GM21619 (cell line): ENCODE results near the gene ATOH8.
"Not testable (repeated sequence)": the region's sequence is repeated elsewhere in the genome, so short reads cannot be mapped to it uniquely, and the experiment has no call there.

Source experiments
- ATAC-seq: cut with Tn5 transposase; IDR thresholded peaks from one replicate; pipeline ENCODE4 v1.9.1; 2021; ENCODE audit not compliant: unreplicated experiment

Gene ATOH8, protein sequence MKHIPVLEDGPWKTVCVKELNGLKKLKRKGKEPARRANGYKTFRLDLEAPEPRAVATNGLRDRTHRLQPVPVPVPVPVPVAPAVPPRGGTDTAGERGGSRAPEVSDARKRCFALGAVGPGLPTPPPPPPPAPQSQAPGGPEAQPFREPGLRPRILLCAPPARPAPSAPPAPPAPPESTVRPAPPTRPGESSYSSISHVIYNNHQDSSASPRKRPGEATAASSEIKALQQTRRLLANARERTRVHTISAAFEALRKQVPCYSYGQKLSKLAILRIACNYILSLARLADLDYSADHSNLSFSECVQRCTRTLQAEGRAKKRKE

GRCh38 chr2:85753525-85754312, at the start of gene ATOH8:
Gene ATOH8 (plus strand): TSS chr2:85753991. CDS start chr2:85754190, 199 bp downstream.
- ATAC-seq = no peak

DNA sequence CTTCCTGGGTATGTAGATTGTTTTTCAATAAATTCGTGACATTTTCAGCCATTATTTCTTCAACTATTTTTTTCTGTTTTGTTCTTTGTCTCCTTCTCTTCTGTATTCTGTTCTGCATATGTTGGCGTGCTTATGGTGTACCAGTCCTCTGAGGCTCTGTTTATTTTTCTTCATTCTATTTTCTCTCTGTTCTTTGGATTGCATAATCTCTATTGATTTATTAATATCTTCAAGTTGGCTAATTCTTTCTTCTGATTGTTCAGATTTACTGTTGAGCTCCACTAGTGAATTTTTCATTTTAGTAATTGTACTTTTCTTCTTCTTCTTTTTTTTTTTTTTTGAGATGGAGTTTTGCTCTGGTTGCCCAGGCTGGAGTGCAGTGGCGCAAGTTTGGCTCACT, 49.8 kb upstream of the ATOH8 start:
- no peak for ATAC-seq

- peak; percentile 64 for ATAC-seq
Observed at GRCh38 chr2:85704800-85705679, 48.8 kb upstream of the ATOH8 start.

GRCh38 chr2:85705680-85706039, 48.1 kb upstream of the ATOH8 start:
- ATAC-seq = no peak

- ATAC-seq = no peak
Observed at GRCh38 chr2:85706063-85706462, 47.7 kb upstream of the ATOH8 start.

DNA sequence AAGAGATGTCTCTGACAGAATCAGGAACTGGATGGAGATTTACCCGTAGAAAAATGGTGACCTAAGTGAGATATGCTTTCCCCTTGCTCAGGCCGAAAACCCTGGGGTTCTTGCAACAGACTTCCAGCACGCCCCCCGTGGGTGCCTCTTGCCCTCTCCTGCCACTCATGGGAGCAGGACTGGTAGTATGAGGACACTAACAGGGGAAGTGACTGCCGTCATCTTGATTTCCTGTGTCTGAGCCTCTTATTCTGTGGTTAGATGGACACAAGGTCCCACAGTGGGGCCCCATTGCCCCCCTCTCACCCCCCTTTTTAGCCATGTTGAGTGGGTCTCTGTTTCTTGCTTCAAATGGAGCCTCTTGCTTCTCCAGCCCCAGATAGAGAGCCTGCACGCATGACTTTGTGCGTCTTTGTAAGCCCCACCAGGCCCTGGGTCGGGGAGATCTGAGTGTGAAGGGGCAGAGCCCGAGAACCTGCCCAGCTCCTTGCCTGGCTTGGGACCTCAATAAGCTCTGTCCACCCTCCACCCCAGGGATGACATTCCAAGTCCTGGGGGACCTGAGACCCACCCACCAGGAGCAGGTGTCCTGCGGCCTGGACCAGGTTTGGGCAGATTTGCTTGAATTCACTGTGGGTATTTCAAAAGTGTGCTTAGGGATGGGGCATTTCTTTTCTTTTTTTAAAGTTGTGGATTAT, 47.0 kb upstream of the ATOH8 start:
- no peak for ATAC-seq

DNA sequence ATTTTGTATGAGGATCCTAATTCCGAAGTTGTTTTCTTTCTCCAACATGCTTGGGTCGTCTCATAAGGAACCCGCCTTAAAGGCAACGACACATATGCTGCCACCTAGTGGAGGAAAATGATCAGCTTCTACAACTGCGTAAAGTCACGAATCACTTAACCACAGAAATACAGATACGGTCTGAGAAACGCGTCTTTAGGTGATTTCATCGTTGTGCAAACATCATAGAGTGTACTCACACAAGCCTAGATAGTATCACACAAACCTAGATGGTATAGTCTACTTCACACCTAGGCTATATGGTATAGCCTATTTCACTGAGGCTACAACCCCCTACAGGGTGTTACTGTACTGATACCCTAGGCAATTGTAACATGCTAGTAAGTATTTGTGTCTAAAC, 46.5 kb upstream of the ATOH8 start:
- ATAC-seq = peak; percentile 56

DNA sequence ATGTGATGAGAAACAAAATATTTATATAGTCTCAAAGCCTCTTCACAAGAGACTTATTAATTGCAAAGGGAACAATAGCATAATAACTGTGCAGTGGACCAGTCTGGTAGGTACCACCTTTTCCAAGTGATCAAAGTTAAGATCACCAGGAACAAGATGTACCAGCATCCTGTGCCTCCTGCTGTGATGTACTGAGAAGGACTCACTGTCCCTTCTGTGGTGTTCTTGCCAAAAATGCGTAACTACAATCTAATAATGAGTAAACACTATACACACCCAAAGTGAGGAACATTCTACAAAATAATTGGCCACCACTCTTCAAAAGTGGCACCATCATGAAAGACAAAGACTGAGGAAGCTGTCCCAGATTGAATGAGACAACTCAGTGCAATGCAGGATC, 45.1 kb upstream of the ATOH8 start:
- no peak for ATAC-seq

DNA sequence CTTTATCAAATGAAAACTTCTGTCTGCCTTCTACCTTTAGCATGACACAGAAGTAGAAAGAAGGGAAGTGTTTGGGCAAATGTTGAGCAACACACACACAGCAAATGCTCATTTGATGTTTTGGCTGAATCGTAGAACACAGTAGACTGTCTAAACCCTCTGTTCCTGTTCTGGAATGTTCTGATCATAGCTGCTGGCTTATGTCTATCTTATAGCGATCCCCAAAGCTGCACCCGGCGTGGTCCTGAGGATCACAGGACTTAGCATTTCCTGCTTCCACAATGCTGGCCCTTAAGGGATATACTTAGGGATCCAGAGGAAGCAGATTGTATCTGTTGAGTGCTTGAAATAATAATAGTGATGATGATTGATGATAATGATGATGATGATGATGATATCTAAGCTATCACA, 44.4 kb upstream of the ATOH8 start:
- no peak for ATAC-seq

DNA sequence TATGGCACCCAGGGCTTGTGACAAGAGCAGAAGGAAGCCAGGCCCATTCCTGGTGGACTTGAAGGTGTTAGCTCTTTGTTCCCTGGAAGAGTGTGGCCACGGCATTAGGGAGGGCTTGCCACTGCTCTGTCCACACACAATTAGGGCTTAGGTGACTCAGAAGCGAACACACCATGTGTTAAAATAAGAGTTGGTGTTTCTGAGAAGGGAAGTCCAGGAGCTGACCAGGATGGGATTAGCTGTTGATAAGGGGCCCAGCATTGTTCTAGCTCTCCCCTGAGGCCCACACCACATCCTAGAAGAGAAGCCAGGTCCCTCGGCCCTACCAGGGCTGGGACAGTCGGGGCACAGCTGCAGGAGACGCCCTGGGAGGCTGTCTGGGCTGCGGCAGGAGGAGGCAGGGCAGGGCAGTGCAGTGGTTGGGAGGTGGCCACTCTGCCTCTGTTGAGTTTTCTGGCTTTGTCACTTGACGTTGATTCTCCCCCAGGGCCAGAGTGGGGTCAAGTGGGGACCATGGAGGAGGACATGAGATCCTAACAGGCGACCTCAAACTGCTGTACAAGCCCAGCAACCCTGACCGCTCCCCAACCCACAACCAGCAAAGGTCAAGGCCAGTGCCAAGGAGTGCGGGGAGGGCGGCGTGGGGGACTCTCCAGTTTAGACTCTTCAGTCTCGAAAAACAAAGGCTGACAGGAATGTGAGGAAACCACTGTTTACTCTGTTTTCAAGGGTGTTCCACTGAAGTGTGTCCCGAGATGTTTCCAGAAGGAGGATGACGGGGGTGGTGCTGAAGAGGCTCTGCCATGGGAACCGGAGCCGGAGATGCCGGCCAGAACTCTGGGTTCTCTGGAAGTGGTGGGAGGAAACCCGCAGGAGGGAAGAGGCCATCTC, 42.9 kb upstream of the ATOH8 start:
- ATAC-seq = no peak

DNA sequence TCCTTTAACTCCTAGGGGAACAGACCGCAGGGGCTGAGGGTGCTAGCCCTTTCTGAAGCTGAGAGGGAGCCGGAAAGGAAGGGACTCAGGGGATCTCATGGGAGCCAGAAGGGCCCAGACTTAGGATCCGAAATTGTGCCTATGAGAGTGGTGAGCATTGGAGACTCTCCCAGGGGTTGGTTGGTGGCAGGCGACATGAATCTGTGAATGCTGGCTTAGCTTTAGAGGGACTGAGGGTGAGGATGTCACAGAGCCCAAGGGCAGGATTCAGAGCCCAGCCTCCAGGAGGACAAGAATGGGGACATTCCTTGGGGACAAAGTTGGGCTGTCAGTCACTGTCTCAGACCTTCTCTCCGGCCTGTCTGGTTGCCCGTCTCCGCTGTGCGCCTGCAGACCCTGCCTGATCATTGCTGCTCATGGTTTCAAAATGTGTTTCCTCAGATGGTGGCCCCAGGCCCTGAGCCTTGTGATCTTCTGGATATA, 42.2 kb upstream of the ATOH8 start:
- no peak for ATAC-seq

GRCh38 chr2:85712336-85712735, 41.5 kb upstream of the ATOH8 start:
- no peak for ATAC-seq

DNA sequence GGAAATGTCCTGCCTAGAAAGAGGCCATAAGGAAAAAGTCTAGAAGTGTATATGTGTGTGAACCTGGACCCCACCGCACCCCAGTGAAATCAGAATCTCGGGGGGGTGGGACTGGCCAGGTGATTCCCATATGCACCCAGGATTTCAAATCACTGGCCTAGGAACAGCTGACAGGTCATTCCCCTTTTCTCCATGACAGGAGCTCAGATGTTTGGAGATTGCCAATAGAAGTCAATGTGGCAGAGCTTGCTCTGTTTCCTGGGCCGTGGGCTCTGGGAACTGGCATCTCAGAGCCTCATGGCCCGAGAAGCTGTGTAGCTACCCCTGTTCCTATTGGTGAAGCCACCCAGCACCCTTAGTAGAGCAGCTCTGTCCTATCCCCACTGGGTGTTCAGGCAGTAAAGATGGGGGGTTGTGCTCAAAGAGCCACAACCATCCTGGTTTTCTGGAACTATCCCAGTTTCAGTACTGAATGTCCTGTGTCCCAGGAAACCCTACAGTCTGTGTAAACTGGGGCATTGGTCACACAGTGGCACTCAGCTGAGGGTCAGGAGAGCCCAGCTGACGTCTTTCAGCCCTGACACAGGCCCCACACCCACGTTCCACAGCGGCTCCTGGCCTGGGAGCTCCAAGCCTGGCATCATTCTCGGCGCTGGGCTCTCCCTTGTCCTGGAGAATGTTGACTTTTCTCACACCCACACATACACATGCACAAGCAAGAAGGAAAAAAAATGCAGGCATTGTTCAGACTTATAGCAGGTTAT, 40.8 kb upstream of the ATOH8 start:
- ATAC-seq = no peak

DNA sequence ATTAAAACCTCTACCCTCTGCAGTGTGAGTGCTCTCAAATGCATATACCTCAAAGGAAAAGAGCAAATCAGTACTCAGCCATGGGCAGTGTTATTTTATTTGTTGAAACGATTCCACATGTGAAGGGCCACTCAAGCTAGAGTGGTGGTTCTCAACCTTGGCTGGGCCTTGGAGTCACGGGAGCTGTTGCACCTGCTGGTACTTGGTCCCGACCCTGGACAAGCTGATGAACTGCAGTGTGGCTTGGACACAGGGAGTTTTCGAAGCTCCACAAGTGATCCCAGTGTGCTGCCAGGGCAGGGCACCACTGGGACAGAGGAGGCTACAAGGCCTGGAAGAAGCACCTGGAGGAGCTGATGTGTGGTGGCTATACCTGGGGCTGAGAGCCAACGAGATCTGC, 40.0 kb upstream of the ATOH8 start:
- ATAC-seq = no peak

GRCh38 chr2:85714421-85714820, 39.4 kb upstream of the ATOH8 start:
- ATAC-seq = not testable (repeated sequence)

- no peak for ATAC-seq
Observed at GRCh38 chr2:85714841-85715240, 39.0 kb upstream of the ATOH8 start.

DNA sequence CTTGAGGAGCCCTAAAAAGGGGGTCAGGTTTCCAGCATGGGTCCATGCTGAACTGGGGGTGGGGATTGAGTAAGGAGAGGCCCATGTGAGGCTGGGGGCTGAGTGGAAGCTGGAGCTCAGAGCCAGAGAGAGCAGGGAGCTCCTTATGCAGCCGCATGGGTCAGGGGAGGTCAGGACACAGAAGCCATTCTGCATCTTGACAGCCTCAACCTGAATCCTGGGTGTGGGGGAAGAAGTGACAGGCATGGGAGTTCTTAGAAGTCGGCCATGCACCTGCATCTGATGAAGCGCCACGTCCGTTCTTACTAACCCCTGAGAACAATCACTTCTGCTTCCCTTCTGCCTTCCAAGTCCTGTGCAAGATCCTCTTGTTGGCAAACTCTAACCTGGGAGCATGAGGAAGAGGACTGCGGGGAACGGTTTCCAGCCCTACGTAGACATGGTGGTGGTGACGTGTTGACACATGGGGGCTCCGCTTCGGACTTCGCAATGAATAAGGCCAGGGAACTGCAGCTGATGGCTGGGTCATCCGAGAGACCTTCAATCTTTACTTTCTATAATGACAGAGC, 37.4 kb upstream of the ATOH8 start:
- ATAC-seq = no peak

DNA sequence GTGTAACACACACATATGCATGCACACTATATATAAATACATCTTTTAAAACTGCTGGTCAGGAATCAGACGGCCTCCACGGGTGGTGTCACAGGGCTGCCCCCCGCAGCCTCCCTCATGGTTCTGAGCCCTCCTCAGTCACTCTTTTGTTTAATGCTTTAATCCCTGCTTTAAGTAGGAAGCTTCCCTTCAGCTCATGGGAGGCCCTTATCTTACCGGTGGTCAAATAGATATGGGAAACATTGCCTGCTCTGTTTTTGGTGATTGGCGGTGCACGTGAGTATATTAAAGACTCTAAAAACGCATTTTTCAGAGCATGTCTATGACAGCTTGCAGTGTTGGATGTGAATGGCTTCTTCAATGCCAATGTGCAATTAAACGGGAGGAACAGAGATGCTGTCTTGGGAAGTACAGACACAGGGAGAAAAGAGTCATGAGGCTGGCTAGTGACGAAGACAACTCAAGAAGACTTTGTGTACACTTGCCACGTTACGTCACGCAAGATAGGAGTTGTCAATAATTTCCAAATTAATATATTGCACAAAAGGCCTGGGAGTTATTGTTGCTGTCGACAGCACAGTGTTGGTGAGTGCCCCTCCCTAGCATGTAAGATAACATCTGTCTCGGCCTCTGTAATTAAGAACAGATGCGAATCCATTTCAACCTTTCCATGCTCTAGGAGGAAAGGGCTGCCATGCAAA, 36.3 kb upstream of the ATOH8 start:
- ATAC-seq = no peak
